IMR-90 (cell line): ENCODE data around the gene TRIM38. TPM values are rescaled to one million over a fixed set of nuclear protein-coding genes. Genes with fewer than 3 reads are reported as not detected.

Experiments used
- ATAC-seq: fragments of 200-7000 bp; cut with Tn5 transposase; 2 replicates; pipeline ENCODE4 v1.9.1; 2020; ENCODE audit warnings: low read depth, mild to moderate bottlenecking, moderate library complexity
- BruUV-seq: library from RNA; stranded (reverse); fragments of 400-500 nt; replicated peaks from 2 replicates; lab custom pipeline; 2021; lab: Mats Ljungman, UMichigan
- CTCF ChIA-PET: fragments of 300-600 bp; formaldehyde crosslinking; extraction: SDS; loops from one replicate; lab custom pipeline; 2021; ENCODE audit warnings: antibody characterized with exemption; lab: Yijun Ruan, JAX
- POLR2A ChIA-PET: fragments of 300-600 bp; sonication (Branson Sonifier 250); formaldehyde crosslinking; loops from one replicate; lab custom pipeline; 2022; ENCODE audit warnings: antibody characterized with exemption; ENCODE audit not compliant: unreplicated experiment; lab: Charles Lee
- DNase-seq: peaks from one replicate; pipeline ENCODE4 v3.0.0; 2013
- H2AFZ ChIP-seq: replicated peaks from 2 replicates; pipeline ENCODE3; 2013; ENCODE audit warnings: low read length, mild to moderate bottlenecking; ENCODE audit not compliant: poor library complexity
- H2AK5ac ChIP-seq: 2 replicates; pipeline ENCODE4 v1.6.1; 2013; ENCODE audit warnings: low read depth, low read length, inconsistent platforms
- H2AK9ac ChIP-seq: replicated peaks from 2 replicates; pipeline ENCODE3; 2013; ENCODE audit warnings: mild to moderate bottlenecking, low read depth, low read length, moderate library complexity; ENCODE audit not compliant: poor library complexity
- H2BK120ac ChIP-seq: 2 replicates; pipeline ENCODE4 v1.6.1; 2013; ENCODE audit warnings: low read depth, low read length, inconsistent platforms
- H2BK15ac ChIP-seq: 3 replicates; pipeline ENCODE4 v1.6.1; 2013; ENCODE audit warnings: low read depth, low read length, inconsistent platforms
- H2BK20ac ChIP-seq: 2 replicates; pipeline ENCODE4 v1.6.1; 2013; ENCODE audit warnings: low read depth, mild to moderate bottlenecking, inconsistent platforms, low read length, moderate library complexity
- H2BK5ac ChIP-seq: 2 replicates; pipeline ENCODE4 v1.6.1; 2013; ENCODE audit warnings: mild to moderate bottlenecking, low read depth, low read length, inconsistent platforms; ENCODE audit not compliant: poor library complexity, severe bottlenecking
- H3K14ac ChIP-seq: replicated peaks from 2 replicates; pipeline ENCODE4 v1.6.1; 2013; ENCODE audit warnings: low read depth, low read length, inconsistent platforms
- H3K18ac ChIP-seq: 2 replicates; pipeline ENCODE4 v1.6.1; 2013; ENCODE audit warnings: low read depth, low read length, control low read depth
- H3K23ac ChIP-seq: 2 replicates; pipeline ENCODE4 v1.6.1; 2013; ENCODE audit warnings: low read depth, low read length, inconsistent platforms
- H3K27ac ChIP-seq: 2 replicates; pipeline ENCODE4 v1.5.1; 2013; ENCODE audit warnings: mild to moderate bottlenecking, control low read depth, low read length; ENCODE audit not compliant: insufficient read depth
- H3K27me3 ChIP-seq: 2 replicates; pipeline ENCODE4 v1.6.1; 2013; ENCODE audit warnings: low read length; ENCODE audit not compliant: control insufficient read depth, insufficient read depth
- H3K36me3 ChIP-seq: 2 replicates; pipeline ENCODE4 v1.6.1; 2013; ENCODE audit warnings: low read length, mixed read lengths; ENCODE audit not compliant: control insufficient read depth, insufficient read depth
- H3K4ac ChIP-seq: 2 replicates; pipeline ENCODE4 v1.6.1; 2013; ENCODE audit warnings: low read depth, low read length, inconsistent platforms
- H3K4me1 ChIP-seq: 2 replicates; pipeline ENCODE4 v1.6.1; 2013; ENCODE audit warnings: low read length, mixed read lengths; ENCODE audit not compliant: control insufficient read depth, insufficient read depth
- H3K4me2 ChIP-seq: 2 replicates; pipeline ENCODE4 v1.6.1; 2013; ENCODE audit warnings: low read depth, mild to moderate bottlenecking, control low read depth, low read length, moderate library complexity
- H3K4me3 ChIP-seq: 2 replicates; pipeline ENCODE4 v1.5.1; 2013; ENCODE audit warnings: low read depth, mild to moderate bottlenecking, control low read depth, low read length, moderate library complexity; ENCODE audit not compliant: insufficient read depth
- H3K56ac ChIP-seq: 2 replicates; pipeline ENCODE4 v1.6.1; 2013; ENCODE audit warnings: low read length, inconsistent platforms; ENCODE audit not compliant: insufficient read depth; ENCODE audit errors: extremely low read depth
- H3K79me1 ChIP-seq, 2 experiments: 2 replicates each; pipeline ENCODE4 v1.6.1; 2013; ENCODE audit warnings: low read length in 2 of 2, inconsistent platforms in 1 of 2, low read depth in 1 of 2
- H3K9ac ChIP-seq: 2 replicates; pipeline ENCODE4 v1.6.1; 2013; ENCODE audit warnings: low read depth, low read length, control low read depth
- H3K9me1 ChIP-seq: 2 replicates; pipeline ENCODE4 v1.6.1; 2013; ENCODE audit warnings: low read length, inconsistent platforms; ENCODE audit not compliant: insufficient read depth
- H3K9me3 ChIP-seq: 2 replicates; pipeline ENCODE4 v1.6.1; 2013; ENCODE audit warnings: low read length; ENCODE audit not compliant: control insufficient read depth, insufficient read depth
- H4K20me1 ChIP-seq: 2 replicates; pipeline ENCODE4 v1.6.1; 2013; ENCODE audit warnings: low read length, inconsistent platforms; ENCODE audit not compliant: insufficient read depth
- H4K5ac ChIP-seq: 2 replicates; pipeline ENCODE4 v1.6.1; 2013; ENCODE audit warnings: mild to moderate bottlenecking, low read depth, low read length, control low read depth
- H4K8ac ChIP-seq, 2 experiments: 2 replicates each; pipeline ENCODE4 v1.6.1; 2013; ENCODE audit warnings: low read depth in 2 of 2, low read length in 2 of 2, control low read depth in 1 of 2, inconsistent platforms in 1 of 2
- H4K91ac ChIP-seq: 2 replicates; pipeline ENCODE4 v1.6.1; 2013; ENCODE audit warnings: low read depth, low read length, inconsistent platforms; ENCODE audit not compliant: insufficient read depth
- CEBPB ChIP-seq: IDR thresholded peaks from 2 replicates; pipeline ENCODE4 v1.6.1; 2012; ENCODE audit warnings: low read depth, low read length, improper control_type of control experiment
- ELK1 ChIP-seq: fragments of 150-350 bp; IDR thresholded peaks from 2 replicates; pipeline ENCODE4 v1.6.1; 2016; ENCODE audit warnings: low read depth, mild to moderate bottlenecking, low read length, moderate library complexity, borderline replicate concordance
- WGBS, 2 experiments: methylation state at CpG; one replicate each; pipeline versions ENCODE4 v1.1.5 to v1.1.7; 2013; ENCODE audit warnings: missing lambda C conversion rate in 2 of 2; ENCODE audit not compliant: insufficient read length in 1 of 2; ENCODE audit errors: extremely low coverage in 2 of 2; 5-methylcytosine and 5-hydroxymethylcytosine counted together
- dilution Hi-C: fragments of 300-500 bp; cut with HindIII; formaldehyde crosslinking; loops from one replicate; pipeline ENCODE4 v1.14.3; 2018; ENCODE audit warnings: low sequenced_read_pairs; ENCODE audit not compliant: unreplicated experiment
- in situ Hi-C: fragments of 300-500 bp; cut with MboI; formaldehyde crosslinking; loops from 3 replicates; pipeline ENCODE4 v1.14.3; 2019; ENCODE audit warnings: low sequenced_read_pairs, inconsistent platforms, mixed read lengths
- intact Hi-C: fragments of 100-400 bp; cut with micrococcal nuclease; formaldehyde crosslinking; loops from 2 replicates; pipeline ENCODE4 v1.10.0; 2022
- polyA plus RNA-seq, 3 experiments: library from polyadenylated mRNA; depleted of rRNA; stranded (reverse); fragments of >200 nt; gene quantifications; 2 replicates each; pipeline ENCODE4 v1.2.3, GENCODE V29; 2012; ENCODE audit warnings: low replicate concordance in 1 of 3
- total RNA-seq: library from RNA; depleted of rRNA; stranded (reverse); fragments of >200 nt; gene quantifications from 2 replicates; pipeline ENCODE4 v1.2.3, GENCODE V29; 2012

Gene TRIM38
- total and polyA plus RNA-seq, 2 of the 4 experiments (the other 2 are of a cell fraction), result 4.1 to 6.3 TPM

- no peaks in the 10 kb centered on the region for H3K79me1 ChIP-seq
- H2BK20ac ChIP-seq, result no peak within 1 kb of the TSS
- no peak within 1 kb of the TSS for H3K27ac ChIP-seq
- H2BK5ac ChIP-seq, result no peak within 1 kb of the TSS
- H3K23ac ChIP-seq, result no peak within 1 kb of the TSS
- H4K5ac ChIP-seq, result no peak within 1 kb of the TSS
- no peaks in the 10 kb centered on the region for H4K20me1 ChIP-seq
- no peak within 1 kb of the TSS for H3K18ac ChIP-seq
- no peaks in the 10 kb centered on the region for H3K9me1 ChIP-seq
- no peak for DNase-seq
- no peak within 1 kb of the TSS for H3K14ac ChIP-seq
- no CpG with 5 or more reads among the region's 9 CpGs for WGBS, 2 experiments
- peak; percentile 39 for TF ChIP-seq CEBPB
- no peak for TF ChIP-seq ELK1
- H4K91ac ChIP-seq, result no peak within 1 kb of the TSS
- no TSS peak for BruUV-seq
- no peak within 1 kb of the TSS for H3K56ac ChIP-seq
- H2AK9ac ChIP-seq, result no peak within 1 kb of the TSS
- no peak within 1 kb of the TSS for H3K4ac ChIP-seq
- no peak within 1 kb of the TSS for H2AFZ ChIP-seq
- H3K27me3 ChIP-seq, result no peaks in the 10 kb centered on the region; the same call in 1 of the 2 replicates
- no peak for ATAC-seq
- H3K4me2 ChIP-seq, result no peak within 1 kb of the TSS
- no peak within 1 kb of the TSS for H2BK15ac ChIP-seq
- CTCF ChIA-PET, result no interaction called here
- H3K9ac ChIP-seq, result no peak within 1 kb of the TSS
- H3K9me3 ChIP-seq, result no peaks in the 10 kb centered on the region
- dilution Hi-C loops (no loop called here), in situ Hi-C loops (no loop called here), intact Hi-C loops (no loop called here)
- H4K8ac ChIP-seq, result no peak within 1 kb of the TSS
- no peaks in the 10 kb centered on the region for H3K36me3 ChIP-seq
- no peak within 1 kb of the TSS for H2BK120ac ChIP-seq
- H3K4me1 ChIP-seq, result no peaks in the 10 kb centered on the region
- POLR2A ChIA-PET, result no interaction called here
- no peak within 1 kb of the TSS for H2AK5ac ChIP-seq
- H3K4me3 ChIP-seq, result no peak within 1 kb of the TSS
Measured at GRCh38 chr6:25930532-25931410, 31.8 kb upstream of the TRIM38 start, which contains the start of gene SLC17A2. Gene SLC17A2, minus strand, starts transcription at chr6:25930691. Its CDS starts 4,895 bp downstream, at chr6:25925796.
